Activated gamma-delta T cell treated with anti-CD3 and anti-CD28 coated beads, Interleukin-2, amount 50 U/mL, for 16 hours (primary cell): ENCODE data around the gene CAT.

Experiments used
- DNase-seq: peaks from one replicate; pipeline ENCODE4 v3.0.0-alpha.2; 2020; ENCODE audit warnings: low read depth

Gene CAT

DNA sequence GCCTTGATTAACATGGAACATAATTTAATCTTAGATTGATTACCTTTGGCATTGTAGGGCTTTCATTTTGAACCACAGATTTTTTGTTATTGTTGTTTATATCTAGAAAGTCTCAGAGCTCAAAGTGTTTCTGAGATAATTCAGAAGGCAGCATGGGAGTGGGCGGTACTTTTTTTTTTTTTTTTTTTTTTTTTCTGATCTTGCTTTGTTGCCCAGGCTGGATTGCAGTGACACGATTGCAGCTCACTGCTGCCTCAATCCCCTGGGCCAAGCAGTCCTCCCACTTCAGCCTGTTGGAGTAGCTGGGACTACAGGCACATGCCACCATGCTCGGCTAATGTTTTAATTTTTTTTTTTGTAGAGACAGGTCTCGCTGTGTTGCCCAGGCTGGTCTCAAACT, 21.5 kb downstream of the CAT start:
- DNase-seq, result no peak

DNA sequence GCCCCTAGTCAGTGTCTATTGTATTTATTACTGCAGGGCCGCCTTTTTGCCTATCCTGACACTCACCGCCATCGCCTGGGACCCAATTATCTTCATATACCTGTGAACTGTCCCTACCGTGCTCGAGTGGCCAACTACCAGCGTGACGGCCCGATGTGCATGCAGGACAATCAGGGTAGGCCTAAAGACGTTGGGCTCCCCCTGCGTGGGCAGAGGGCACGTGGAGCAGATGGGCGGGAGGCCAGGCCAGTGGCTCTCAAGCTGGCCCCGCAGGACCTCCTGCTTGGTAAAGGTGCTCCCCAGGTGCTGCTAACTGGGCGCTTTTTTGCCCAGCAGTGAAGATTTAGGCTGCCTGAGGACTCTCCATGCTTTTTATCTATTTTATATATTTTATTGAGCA, 22.5 kb downstream of the CAT start:
- DNase-seq, result no peak

DNA sequence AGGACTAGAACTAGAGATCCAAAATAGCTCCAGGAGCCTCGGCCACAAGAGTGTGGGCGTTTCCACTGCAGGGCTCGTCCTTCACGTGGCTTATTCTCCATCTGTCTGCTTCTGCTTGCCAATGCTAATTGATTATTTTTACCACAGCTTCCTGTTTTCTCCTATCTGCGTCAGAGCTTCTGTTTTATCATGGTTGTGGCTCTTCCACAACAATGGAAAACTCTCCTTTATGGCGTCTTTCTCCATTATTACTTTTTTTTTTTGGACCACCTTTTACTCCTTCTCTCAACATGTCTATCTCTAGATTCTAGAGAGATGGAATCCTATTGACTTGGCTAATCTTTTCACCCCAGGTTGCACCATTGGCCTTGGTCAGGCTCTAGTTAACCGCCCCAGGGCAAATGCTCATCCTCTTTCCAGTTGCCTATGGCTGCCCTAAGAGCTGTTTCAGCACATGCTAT, 25.9 kb downstream of the CAT start:
- DNase-seq, result no peak

DNA sequence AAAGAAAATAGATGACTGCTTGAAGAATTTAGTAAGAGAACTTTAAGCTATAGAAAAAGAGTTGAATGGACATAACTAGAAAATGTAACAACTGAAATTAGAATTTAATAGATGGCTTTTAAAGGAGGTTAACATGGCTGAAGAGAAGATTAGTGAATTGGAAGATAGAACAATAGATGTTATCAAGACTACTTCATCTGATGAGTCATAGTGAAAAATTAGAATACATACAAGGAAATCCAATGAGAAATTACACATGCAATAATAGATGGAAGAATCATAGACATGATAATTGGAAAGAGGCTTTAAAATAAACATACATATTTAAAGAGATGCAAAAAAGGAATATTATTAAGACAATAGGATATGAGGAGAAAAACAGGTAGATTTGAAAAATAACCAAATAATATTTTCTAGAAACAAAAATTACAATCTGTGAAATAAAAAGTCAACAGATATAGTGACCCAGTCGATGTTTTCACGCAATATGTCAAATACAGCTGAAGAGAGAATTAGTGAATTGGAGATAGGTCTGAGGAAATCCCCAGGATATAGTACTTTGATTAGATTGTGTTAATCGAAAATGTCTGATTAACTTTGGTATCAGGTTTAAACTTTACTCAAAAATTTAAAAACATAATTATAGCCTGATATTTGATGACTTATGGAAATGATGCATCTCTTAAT, 28.2 kb downstream of the CAT start:
- no peak for DNase-seq

DNA sequence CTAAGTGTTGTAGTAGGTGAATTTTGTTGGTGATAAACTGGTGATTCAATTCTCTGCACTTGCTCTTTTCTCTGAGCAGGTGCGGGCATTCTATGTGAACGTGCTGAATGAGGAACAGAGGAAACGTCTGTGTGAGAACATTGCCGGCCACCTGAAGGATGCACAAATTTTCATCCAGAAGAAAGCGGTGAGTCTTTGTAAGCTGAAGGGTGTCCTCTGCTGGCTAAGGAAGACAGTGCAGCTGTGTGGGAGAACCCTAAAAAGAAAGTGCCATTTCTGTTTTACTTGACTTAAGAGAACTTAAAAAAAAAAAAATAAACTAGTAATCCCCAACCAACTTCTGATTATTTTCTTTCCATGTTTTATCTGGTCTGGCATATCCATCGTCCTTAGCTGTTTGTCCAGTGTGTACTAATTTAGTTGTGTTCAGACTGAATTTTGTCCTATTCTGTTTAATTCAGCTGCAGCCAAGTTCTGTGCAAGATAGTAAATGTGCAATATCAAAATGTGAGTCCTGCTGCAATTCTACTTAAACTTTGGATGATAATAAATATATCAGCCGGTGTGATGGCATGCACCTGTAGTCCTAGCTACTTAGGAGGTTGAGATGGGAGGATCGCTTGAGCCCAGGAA, 29.6 kb downstream of the CAT start:
- DNase-seq, result no peak

DNA sequence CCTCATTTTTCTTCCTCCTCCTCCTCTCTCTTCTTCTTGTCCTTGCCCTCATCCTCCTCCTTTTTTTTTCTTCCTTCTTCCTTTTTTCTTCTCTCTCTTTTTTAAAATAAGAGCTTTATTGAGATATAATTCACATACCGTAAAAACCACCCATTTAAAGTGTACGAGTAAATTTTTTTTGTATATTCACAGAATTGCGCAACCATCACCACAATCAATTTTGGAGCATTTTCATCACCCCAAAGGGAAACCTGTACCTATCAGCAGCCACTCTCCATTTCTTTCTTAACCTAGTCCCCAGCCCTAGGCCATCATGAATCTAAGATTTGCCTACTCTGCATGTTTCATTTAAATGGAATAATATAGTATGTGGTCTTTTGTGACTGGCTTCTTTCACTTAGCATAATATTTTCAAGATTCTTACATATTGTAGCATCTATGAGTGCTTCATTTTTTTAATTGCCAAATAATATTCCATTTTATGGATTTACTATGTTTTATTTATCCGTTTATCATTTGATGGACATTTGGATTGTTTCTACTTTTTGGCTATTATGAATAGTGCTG, 35.0 kb downstream of the CAT start:
- no peak for DNase-seq

DNA sequence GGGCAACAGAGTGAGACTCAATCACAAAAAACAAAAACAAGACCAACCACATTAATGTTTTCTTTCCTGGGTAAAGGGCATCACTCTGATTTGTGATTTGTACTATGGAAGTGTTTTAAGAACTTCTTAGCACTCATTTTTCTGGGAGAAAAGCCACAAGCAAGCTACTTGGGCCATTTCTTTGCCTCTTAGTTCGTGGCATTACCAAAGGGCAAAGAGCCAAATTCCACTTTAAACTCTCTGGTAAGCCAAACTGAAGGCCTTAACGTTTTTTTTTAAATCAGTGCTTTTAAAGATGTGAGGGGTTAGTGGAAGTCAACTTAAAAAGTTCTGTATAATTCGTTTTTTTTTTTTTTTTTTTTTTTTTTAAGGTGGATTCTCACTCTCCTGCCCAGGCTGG, 36.9 kb downstream of the CAT start:
- no peak for DNase-seq

DNA sequence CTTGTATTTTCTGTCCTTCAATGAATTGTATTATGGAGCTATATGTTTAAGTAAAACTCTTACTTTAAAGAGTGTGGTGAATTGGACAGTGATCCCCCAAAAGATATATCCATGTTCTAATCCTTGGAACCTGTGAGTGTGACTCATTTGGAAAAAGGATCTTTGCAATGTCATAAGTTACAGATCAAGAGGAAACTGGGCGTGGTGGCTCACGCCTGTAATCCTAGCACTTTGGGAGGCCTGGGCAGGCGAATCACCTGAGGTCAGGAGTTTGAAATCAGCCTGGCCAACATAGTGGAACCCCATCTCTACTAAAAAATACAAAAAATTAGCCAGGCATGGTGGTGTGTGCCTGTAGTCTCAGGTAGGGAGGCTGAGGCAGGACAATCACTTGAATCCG, 38.1 kb downstream of the CAT start:
- no peak for DNase-seq

DNA sequence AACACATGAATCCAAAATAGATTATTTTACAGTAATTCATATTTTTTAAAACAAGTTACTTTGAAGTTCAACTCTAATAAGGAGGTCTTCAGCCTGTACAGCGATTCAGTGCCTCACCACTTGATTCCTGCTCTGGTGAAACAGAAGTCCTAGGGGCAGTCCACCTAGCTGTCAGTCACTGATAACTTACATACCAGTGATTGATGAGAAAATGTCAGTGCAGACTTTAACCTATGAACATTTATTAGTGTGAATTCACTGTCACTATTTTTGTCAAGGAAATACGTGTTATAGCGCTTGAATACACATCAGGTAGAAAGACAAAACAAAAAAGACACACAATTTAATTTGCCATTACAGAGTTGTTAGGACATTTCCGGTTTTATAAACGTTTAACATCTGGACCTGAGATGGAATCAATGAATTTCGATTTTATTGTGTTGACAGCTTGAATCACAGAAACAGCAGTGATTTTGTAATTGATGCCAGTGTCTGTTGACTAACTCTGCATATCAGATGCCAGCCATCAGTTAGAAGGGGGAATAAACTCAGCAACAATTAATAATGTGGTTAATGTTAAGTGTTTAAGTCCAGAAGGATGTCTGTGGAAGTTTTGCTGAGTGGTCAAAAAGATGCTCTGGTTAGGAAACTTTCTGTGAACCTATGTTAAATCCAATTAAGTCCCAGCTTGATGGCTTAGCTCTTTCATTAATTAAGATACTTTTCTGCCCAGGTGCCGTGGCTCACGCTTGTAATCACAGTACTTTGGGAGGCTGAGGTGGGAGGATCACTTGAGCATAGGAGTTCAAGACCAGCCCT, 40.3 kb downstream of the CAT start:
- no peak for DNase-seq

DNA sequence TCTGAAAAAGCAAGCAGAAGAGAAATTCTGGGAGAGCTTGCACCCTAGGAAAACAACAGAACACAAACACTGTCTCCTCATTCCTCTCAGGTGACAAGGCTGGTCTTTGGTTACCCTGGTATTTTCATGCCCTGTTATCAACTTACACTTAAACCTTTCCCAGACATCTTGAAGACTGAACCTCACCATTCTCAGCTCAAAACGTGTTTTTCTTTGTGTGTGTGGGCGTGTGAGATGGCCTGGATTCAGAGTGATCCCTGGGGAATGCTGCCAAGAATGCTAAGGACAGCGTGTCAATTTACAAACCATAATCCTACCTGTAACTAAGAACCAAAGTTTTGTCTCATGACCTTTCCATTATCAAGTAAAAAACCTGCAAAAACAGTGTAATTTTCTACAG, 41.6 kb downstream of the CAT start:
- no peak for DNase-seq

DNA sequence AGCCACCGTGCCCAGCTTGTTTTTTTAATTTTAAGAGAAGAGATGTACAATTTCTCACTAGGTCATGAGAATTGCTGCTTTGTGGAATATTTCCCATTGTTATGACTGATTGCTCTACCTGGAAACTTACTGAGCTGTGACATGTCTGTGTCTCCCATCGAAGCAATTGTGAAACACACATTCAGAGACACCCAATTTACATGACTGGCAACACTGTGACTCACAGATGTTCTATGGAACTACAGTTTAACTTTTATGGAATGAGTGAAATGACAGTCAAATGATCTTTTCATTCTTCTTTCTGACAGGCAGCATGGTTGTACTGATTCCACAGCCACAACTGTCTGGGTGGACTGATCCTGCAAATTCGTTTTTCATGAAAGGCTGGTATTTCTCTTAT, 42.6 kb downstream of the CAT start:
- no peak for DNase-seq

DNA sequence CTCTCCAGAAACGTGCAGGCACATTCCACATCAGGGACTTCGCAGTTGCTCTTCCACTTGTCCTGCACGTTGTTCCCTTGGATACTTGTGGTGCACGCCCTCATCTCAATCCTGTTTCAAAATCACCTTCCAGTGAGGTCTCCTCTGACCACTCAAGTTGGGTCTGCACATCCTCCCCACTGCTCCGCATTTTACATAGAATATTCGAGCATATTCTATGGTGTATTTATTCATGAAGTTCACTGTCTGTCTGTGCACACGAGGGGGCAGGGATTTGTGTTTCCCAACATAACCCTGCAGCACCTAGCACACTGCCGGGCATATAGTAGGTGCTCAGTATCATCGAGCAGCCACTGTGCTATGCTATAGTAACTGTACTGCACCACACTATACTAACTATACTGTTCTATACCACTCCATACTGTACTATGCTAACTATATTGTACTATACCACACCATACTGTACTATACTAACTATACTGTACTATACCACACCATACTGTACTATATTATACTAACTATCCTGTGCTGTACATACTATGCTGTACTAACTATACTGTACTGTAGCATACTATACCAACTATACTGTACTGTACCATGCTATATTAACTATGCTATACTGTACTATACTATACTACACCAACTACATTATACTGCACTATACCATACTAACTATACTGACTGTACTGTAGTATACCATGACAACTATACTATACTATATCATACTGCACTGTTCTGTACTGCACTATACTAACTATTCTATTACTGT, 44.6 kb downstream of the CAT start:
- no peak for DNase-seq

DNA sequence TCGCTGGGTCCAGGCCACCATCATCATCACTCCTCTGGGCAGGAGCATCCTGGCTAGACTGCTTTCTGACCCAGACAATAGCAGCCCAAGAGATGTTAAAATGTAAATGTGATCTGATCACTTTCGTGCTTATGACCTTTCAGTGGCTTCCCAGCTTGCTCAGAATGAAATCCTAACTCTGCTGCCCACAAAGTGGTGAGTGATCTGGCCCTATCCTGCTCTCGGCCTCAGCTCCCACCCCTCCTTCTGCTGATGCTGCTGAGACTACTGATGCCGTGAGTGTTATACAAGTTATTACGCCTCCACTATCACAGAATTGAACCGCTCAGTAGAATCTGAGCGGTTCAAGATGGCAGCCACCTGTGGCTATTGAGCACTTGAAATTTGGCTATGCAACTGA, 48.7 kb downstream of the CAT start:
- DNase-seq, result no peak

DNA sequence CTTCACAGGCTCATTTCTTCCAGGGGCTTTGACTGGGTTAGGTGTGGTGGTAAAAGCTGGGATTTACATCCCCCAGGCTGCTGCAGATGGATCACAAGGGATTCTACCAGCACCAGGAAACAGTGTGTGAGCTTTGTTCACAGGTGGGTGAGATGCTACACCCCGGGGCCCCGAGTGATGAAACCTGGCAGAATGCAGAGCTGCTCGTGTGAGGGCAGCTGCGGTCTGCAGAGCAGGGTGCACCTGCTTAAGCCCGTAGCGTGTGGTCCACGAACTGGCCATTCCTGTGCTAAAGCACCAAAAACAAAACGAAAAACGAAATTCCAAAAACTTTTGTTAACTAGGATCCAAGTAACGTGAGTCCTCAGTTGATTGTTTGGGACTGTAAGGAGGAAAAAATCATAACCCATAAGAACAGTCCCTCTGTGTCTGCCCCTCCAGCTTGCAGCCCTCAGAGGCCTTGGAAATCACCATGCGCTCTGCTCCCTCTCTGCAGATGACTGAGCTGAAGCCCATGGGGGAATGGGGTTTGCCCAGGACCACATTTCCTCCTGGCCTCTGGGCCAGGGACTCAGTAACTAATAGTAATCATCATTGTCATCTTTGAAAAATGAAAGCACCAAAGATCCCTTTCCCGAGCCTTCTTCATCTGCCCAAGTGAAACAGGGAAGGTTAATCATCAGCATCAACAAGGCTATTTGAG, 50.3 kb downstream of the CAT start:
- DNase-seq, result no peak

DNA sequence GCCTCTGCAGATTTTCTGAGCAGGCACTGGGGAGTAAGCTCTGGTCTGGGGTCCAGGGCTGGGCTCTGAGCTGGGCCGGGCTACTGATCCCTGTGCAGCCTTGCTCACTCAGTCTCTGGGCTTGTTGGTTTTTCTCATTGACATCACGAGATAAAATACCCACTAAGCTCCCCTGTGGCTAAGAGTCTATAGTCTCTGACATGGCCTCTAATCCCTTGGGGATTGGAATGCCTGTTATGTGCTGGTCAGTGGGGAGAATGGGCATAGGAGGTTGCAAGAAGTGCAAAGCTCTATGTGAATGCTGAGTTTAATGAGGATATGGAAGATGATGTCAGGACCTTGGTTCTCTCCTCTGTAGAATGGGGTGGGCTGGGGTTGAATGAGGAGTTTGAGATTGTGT, 51.6 kb downstream of the CAT start:
- DNase-seq, result no peak

DNA sequence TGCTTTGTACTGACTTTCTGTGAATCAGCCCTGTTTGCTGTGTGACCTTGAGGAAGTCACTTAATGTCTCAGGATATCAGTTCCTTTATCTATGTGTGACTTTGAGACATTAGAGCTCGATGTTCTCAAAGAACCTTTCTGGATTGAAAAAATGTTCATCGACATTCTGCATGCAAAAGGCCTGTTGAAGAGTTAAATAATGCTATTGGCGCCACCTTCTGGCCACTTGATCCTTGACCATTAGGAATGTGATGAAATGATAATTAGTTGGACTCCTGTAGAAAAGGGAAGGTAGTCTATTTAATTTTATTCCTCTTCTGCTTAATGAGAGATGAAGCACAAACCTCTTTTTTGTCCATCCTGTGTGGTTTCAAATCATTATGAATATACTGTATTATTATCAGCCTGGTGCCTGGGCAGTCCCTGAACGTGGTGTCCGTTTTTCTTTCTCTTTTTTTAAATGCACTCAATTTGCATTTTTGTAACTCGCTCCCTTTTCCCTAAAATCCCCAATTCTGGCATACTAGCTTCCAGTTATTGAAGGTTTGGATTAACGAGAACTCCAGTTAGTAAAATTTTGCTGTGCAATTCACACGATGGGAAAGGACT, 54.2 kb downstream of the CAT start:
- peak; percentile 5 for DNase-seq

DNA sequence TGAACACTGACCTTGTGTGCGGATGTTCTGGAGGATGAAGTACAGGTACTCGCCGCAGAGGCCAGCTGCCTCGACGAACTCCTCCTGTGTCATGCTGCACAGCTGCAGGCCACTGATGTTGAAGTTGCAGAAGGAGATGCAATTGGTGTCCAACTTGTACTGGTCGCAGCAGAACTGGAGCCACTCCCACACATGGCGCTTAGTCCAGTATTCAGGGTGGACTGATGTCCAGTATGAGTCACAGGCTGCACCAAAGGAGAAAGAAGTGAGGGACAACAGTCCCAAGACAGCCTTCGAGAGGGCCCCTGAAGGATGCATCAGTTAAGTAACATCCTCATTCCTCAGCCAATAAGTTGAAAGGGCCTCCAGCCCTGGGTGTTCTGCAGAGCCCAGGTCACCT, 54.7 kb downstream of the CAT start:
- no peak for DNase-seq

DNA sequence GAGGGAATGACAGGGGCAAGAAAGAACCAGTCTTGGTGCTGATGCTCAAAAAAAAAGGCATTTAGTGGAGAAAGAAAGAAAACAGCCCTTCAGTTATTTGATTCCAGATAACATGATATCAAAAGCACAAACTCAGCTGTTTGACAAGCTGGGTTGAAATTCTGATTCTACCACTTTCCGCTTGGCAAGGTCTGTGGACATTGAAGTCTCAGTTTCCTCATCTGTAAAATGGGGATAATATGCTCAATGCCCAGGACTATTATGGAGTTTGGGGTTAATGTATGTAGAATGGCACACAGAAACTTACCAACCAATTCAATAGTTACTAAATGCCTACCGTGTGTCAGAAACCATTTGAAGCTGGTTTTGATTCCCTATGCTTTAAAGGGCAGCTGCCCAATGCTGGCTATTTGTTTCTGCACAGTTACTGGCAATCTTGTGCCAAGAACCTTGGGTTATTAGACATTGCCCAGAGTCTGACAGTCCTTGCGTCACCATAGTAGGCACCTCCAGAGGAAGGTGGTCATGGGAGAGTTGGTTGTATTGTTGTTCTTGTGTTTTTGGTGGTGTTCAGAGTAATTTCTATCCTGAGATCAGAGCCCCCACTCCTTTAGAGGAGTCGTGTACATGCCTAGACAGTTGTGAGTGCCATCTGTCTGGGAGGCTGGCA, 55.3 kb downstream of the CAT start:
- DNase-seq, result no peak

DNA sequence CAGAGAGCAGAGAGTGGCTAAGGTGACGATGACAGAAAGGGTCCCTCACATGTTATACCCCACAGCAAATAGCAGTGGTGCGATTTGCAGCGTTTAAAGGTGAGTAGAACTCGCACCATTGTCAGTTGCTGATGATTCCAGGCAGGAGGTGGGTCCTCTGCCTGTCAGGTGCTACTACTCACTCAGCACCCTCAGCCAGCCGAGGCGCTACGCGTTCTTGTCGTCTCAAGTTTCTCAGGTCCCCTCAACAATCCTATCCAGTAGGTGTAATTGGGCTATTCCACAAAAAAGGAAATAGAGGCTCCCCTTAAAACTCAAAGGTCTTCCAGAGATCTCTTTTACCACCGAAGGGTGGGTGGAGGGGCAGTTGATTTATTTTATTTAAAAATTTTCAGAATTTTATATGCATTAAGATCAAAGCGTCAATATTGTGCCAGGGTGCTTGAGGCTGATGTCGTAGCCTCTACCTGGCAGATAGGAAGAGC, 56.5 kb downstream of the CAT start:
- DNase-seq, result no peak

DNA sequence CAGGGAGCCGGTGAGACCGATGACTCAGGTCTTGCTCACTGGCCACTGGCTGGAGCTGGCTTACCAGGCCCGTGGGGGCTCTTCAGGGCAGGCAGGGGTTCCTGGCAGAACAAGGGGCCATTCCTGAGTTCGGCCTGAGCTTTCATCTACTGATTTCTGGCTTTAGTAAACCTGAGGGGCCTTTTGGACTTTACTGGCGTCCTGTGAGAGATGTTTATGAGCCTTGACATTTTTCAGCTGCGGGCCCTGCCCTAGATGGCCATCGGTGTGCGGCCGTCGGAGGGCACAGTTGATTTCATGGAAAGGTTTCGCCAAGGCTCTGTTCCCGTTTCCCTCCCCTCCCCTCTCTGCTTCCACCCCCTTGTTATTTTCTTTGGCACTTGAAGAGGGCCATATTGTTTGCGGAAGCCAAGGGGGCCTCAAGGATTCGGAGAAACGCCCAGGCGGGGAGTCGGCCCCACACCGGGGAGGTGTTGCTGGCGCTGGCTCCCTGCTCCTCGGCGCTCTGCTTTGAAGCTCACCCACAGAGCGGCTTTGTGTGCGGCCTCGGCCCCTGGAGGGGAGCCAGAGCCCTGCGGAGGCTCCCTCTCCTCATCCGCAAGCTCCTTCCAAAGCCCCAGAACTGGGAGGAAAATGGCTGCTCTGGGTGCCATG, 57.1 kb downstream of the CAT start:
- DNase-seq, result no peak
